Measurements from ENCODE around the gene SLC38A4.

The SLC38A4 gene

GRCh38 chr12:46725332-46725731, 100.5 kb downstream of the SLC38A4 start:
- DNase-seq (ENCODE audit: low spot score), result no peak
- no peak for TF ChIP-seq CTCF (IDR thresholded peaks at IDR 0.05; ENCODE audit: extremely low read depth, missing control alignments)

DNA sequence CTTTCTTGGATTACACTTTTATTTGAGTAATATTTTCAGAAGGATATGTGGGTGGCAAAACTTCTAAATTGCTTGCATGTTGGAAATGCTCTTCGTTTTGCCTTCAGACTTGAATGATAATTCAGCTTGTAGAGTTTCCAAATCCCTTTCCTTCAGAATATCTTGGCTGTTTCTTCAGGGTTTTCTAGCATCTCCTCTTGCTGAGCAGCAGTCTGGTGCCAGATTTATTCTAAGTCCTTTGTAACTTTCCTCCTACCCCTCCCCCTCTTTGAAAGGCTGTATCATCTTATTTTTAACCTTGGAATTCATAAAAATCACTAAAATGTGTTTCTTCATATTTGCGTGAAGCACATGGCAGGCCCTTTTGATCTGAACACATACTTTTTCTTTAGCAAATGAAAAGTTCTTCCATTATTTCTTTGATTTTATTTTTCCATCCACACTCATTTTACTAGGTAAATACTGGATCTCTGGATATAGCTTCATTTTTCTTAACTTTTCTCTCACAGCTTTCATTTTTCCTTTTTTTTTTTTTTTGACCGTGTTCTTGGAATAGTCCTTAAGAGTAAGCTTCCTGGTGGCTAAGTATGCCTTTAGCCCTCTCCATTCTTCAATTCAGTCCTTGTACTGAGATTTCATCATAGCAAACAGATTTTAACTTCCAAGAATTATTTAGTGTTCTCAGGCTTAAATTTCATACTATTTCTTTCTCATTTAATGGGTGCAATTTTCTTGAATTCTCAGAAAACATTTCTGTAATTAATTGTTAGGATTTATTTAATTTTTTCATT, 102.0 kb downstream of the SLC38A4 start:
- no peak for TF ChIP-seq CTCF (IDR thresholded peaks at IDR 0.05; ENCODE audit: extremely low read depth, missing control alignments)
- DNase-seq (ENCODE audit: low spot score), result no peak

GRCh38 chr12:46722394-46723185, 103.2 kb downstream of the SLC38A4 start:
- no peak for TF ChIP-seq CTCF (IDR thresholded peaks at IDR 0.05; ENCODE audit: extremely low read depth, missing control alignments)
- no peak for DNase-seq (ENCODE audit: low spot score)

- no peak for TF ChIP-seq CTCF (IDR thresholded peaks at IDR 0.05; ENCODE audit: extremely low read depth, missing control alignments)
- DNase-seq (ENCODE audit: low spot score), result no peak
Observed at GRCh38 chr12:46718495-46718894, 107.3 kb downstream of the SLC38A4 start.

DNA sequence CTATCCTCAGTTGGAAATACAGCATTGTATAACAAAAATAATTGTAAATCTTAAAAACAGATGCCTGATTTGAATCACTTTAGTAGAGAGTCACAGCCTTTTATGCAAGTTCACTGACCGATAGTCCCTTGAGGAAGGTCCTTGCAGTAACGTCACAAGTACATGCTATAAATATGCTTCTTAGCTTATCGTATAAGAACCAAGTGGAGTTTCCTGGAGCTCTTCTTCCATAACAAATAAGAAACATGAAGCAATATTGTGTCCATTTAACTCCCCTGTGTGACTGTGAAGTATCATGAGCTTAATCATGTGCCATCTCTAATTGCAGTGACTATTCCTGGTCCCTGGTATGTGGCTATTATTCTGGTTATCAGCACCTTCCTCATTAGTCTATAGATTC, 107.9 kb downstream of the SLC38A4 start:
- no peak for TF ChIP-seq CTCF (IDR thresholded peaks at IDR 0.05; ENCODE audit: extremely low read depth, missing control alignments)
- no peak for DNase-seq (ENCODE audit: low spot score)

GRCh38 chr12:46717159-46717558, 108.6 kb downstream of the SLC38A4 start:
- TF ChIP-seq CTCF (IDR thresholded peaks at IDR 0.05; ENCODE audit: extremely low read depth, missing control alignments), result no peak
- no peak for DNase-seq (ENCODE audit: low spot score)
